OCI-LY3 (cell line): ENCODE data around the gene CFAP73.

ENCODE experiments used
- H2AFZ ChIP-seq: fragments of 200-600, 300-600 bp; shearing (Covaris generic); 2 replicates; pipeline ENCODE4 v1.6.0; 2014; ENCODE audit warnings: antibody characterized with exemption, low read depth, low read length
- H3K27ac ChIP-seq: fragments of 200-600, 300-600 bp; sonication (generic); 2 replicates; pipeline ENCODE4 v1.5.1; 2014; ENCODE audit warnings: mild to moderate bottlenecking, low read length, moderate library complexity, mixed read lengths
- H3K27me3 ChIP-seq: fragments of 200-600, 300-600 bp; sonication (generic); 2 replicates; pipeline ENCODE4 v1.6.1; 2014; ENCODE audit warnings: low read depth, low read length, mixed read lengths
- H3K36me3 ChIP-seq: fragments of 200-600, 300-600 bp; sonication (generic); replicated peaks from 2 replicates; pipeline ENCODE3; 2014; ENCODE audit warnings: low read depth, low read length, mixed read lengths
- H3K4me1 ChIP-seq: fragments of 300-600, 200-600 bp; sonication (generic); 2 replicates; pipeline ENCODE4 v1.6.1; 2014; ENCODE audit warnings: low read length, mixed read lengths
- H3K4me2 ChIP-seq: fragments of 200-600, 300-600 bp; sonication (generic); 2 replicates; pipeline ENCODE4 v1.6.1; 2014; ENCODE audit warnings: low read length, mixed read lengths
- H3K4me3 ChIP-seq: fragments of 300-600, 200-600 bp; sonication (generic); 2 replicates; pipeline ENCODE4 v1.5.1; 2014; ENCODE audit warnings: antibody characterized with exemption, mild to moderate bottlenecking, low read length, moderate library complexity
- H3K79me2 ChIP-seq: fragments of 300-600, 200-600 bp; shearing (Covaris generic); 2 replicates; pipeline ENCODE4 v1.6.1; 2014; ENCODE audit warnings: mild to moderate bottlenecking, low read length, mixed read lengths
- H3K9ac ChIP-seq: fragments of 300-600, 200-600 bp; shearing (Covaris generic); 2 replicates; pipeline ENCODE4 v1.6.0; 2014; ENCODE audit warnings: mild to moderate bottlenecking, low read length, moderate library complexity
- H3K9me3 ChIP-seq: fragments of 200-600, 300-600 bp; shearing (Covaris generic); 2 replicates; pipeline ENCODE4 v1.6.1; 2014; ENCODE audit warnings: low read length, mixed read lengths; ENCODE audit not compliant: insufficient read depth
- H4K20me1 ChIP-seq: fragments of 200-600, 300-600 bp; sonication (generic); 2 replicates; pipeline ENCODE4 v1.6.1; 2016; ENCODE audit warnings: low read length, mixed read lengths; ENCODE audit not compliant: insufficient read depth
- EZH2phosphoT487 ChIP-seq: fragments of 200-600 bp; shearing (Covaris generic); IDR thresholded peaks from 2 replicates; pipeline ENCODE4 v1.6.1; 2018; ENCODE audit warnings: antibody characterized with exemption, mixed run types, low read depth
- TF ChIP-seq, protein P1 (sequence below): fragments of 200-600, 300-600 bp; sonication (generic); IDR thresholded peaks from 2 replicates; pipeline ENCODE4 v1.5.1; 2014; ENCODE audit warnings: antibody characterized with exemption, low read length, low read depth

CFAP73 gene

DNA sequence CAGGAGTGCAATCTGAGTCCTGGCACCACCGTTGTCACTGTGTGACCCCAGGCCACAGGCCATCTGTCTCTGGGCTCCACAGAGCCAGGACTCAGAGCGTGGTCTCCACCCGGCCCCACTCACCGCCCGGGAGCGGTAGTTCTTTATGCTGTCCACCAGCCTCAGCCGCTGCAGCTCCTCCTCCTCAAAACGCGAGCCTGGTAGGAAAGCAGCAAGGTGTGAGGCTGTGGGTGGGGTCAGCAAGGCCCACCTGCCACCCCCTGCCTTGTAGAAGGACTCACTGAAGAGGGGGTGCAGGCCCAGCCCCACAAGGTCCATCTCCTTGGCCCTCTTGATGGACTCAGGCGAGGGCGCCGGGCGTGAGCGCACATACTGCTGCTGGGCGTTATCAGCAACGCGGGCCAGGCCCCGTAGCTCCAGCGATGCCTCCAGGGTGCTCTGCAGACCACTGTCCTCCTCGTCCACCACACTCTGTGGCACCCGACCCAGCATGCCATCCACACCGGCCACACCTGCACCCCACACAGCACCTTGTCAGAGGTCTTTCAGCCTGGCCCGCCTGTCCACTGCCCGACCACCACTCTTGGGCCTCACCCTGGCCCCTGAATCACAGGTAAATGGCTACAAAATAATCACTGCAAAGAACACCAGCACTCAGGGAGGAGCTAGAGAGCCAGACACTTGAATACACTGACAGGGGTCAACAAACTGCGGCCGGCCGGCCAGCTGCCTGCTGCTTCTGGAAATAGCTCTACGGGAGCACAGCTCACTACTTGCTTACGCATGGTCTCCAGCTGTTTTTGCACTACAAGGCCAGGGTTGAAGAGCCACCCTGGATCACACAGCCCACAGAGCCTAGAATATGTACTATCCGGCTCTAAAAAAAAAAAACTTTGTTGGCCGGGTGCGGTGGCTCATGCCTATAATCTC, 16.3 kb downstream of the CFAP73 start:
- Histone ChIP-seq H4K20me1 (peaks cover 4% of the 10 kb centered on the region), H3K36me3 (peaks cover 51% of the 10 kb centered on the region), H3K27ac (no peak overlapping the region), H3K4me2 (no peak overlapping the region), H3K9me3 (no peaks in the 10 kb centered on the region), H3K9ac (no peak overlapping the region), H3K27me3 (no peaks in the 10 kb centered on the region), H3K79me2 (no peaks in the 10 kb centered on the region), H2AFZ (no peak overlapping the region), H3K4me1 (peaks cover 14% of the 10 kb centered on the region), H3K4me3 (no peak overlapping the region)
- TF ChIP-seq, protein P1, sequence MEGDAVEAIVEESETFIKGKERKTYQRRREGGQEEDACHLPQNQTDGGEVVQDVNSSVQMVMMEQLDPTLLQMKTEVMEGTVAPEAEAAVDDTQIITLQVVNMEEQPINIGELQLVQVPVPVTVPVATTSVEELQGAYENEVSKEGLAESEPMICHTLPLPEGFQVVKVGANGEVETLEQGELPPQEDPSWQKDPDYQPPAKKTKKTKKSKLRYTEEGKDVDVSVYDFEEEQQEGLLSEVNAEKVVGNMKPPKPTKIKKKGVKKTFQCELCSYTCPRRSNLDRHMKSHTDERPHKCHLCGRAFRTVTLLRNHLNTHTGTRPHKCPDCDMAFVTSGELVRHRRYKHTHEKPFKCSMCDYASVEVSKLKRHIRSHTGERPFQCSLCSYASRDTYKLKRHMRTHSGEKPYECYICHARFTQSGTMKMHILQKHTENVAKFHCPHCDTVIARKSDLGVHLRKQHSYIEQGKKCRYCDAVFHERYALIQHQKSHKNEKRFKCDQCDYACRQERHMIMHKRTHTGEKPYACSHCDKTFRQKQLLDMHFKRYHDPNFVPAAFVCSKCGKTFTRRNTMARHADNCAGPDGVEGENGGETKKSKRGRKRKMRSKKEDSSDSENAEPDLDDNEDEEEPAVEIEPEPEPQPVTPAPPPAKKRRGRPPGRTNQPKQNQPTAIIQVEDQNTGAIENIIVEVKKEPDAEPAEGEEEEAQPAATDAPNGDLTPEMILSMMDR, result no peak
- no peak for TF ChIP-seq EZH2phosphoT487

DNA sequence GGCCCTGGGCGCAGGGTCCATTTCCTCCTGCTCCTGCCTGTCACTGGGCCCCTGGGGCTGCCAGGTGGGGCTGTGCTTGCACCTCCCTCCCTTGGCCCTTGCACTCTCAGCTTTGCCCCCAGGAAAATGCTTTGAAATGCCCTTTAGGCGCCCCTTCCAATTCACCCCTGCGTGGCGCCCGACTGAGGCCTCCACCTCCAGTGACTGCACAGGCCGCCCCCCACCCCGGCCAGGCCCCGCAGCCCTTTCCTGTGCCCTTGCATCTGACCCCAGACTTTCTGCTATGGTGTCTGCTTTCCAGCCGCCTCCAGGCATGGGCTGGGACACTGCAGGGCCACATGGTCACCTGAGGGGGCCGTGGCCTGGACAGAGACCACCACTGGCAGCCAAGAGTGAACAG, 18.3 kb downstream of the CFAP73 start:
- Histone ChIP-seq H3K4me2 (no peak overlapping the region), H3K79me2 (no peaks in the 10 kb centered on the region), H4K20me1 (no peaks in the 10 kb centered on the region), H3K9ac (no peak overlapping the region), H3K36me3 (peaks cover 58% of the 10 kb centered on the region), H3K27me3 (no peaks in the 10 kb centered on the region), H3K27ac (no peak overlapping the region), H3K9me3 (no peaks in the 10 kb centered on the region; the same call in 1 of the 2 replicates), H2AFZ (no peak overlapping the region), H3K4me3 (no peak overlapping the region), H3K4me1 (peaks cover 32% of the 10 kb centered on the region)
- TF ChIP-seq, protein P1, result no peak
- no peak for TF ChIP-seq EZH2phosphoT487

DNA sequence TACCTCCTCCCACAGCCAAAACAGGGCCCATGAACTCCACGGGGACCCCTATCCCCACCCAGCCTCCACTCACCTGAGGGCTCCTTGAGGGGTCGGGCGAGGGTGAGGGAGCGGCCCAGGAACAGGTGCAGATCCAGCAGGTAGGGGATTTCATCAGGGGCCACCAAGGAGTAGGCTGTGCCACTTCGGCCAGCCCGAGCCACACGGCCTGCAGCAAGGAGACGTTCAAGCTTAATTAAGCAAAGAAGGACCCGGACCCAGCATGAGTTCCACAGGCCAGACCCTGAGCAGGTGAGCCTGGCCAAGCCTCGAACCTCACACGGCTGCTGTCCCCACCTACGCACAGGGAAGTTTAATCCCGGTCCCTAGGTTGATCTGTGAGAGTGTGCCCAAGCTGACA, 20.2 kb downstream of the CFAP73 start:
- peaks cover 49% of the 10 kb centered on the region for H3K4me1 ChIP-seq
- TF ChIP-seq, protein P1, result no peak
- TF ChIP-seq EZH2phosphoT487, result no peak
- H3K27ac ChIP-seq, result peak overlapping the region; percentile 90
- peak overlapping the region; percentile 17; the same call in 1 of the 2 replicates for H3K9ac ChIP-seq
- H2AFZ ChIP-seq, result no peak overlapping the region
- no peaks in the 10 kb centered on the region for H3K27me3 ChIP-seq
- H3K4me2 ChIP-seq, result no peak overlapping the region
- H3K79me2 ChIP-seq, result no peaks in the 10 kb centered on the region
- peaks cover 4% of the 10 kb centered on the region; the same call in 1 of the 2 replicates for H3K9me3 ChIP-seq
- H4K20me1 ChIP-seq, result no peaks in the 10 kb centered on the region
- H3K4me3 ChIP-seq, result no peak overlapping the region
- peaks cover 56% of the 10 kb centered on the region for H3K36me3 ChIP-seq

DNA sequence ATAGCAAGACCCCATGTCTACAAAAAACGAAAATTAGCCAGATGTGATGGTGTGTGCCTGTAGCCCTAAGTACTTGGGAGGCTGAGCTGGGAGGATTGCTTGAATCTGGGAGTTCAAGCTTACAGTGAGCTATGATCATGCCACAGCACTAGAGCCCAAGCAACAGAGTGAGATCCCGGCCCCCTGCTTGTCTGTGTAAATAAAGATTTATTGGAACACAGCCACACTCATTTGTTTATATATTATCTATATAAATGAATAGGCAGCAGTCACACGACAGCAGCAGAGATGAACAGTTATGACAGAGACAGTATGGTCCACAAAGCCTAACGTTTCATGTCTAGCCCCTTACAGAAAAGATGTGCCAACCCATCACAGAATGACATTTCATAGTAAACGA, 20.9 kb downstream of the CFAP73 start:
- H4K20me1 ChIP-seq, result no peaks in the 10 kb centered on the region
- peak overlapping the region; percentile 42 for H3K4me2 ChIP-seq
- no peaks in the 10 kb centered on the region for H3K27me3 ChIP-seq
- peak overlapping the region; percentile 17; the same call in 1 of the 2 replicates for H3K9ac ChIP-seq
- H3K4me3 ChIP-seq, result no peak overlapping the region
- H2AFZ ChIP-seq, result no peak overlapping the region
- peak overlapping the region; percentile 90 for H3K27ac ChIP-seq
- peaks cover 49% of the 10 kb centered on the region for H3K4me1 ChIP-seq
- peaks cover 51% of the 10 kb centered on the region for H3K36me3 ChIP-seq
- H3K9me3 ChIP-seq, result peaks cover 4% of the 10 kb centered on the region; the same call in 1 of the 2 replicates
- TF ChIP-seq EZH2phosphoT487, result no peak
- TF ChIP-seq, protein P1, result no peak
- H3K79me2 ChIP-seq, result no peaks in the 10 kb centered on the region
